Measurements from ENCODE around the gene GANAB.
"Not testable (repeated sequence)": the region's sequence is repeated elsewhere in the genome, so short reads cannot be mapped to it uniquely, and the experiment has no call there.

GANAB gene

DNA sequence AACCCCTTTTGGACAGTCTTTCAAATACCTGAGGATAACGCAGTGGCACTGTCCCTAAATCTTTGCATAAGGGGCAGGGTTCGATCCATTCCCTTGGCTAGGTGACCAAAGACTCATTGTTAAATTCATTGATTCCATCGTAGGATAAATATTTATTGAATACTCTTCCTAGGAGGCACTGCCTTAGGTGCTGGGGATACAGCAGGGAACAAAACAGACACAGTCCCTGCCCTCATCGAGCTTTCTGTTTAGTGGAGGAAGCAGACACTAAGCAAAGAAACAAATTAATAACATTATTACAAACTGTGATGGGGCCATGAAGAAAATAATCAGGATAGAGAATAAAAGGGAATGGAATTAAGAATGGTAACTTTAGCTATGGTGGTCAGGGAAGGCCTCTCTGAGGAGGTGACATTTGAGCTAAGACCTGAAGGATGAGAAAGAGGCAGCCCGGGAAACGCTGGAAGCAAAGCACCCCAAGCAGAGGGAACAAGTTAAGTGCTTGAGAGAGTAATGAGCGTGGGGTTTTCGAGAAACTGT is 25.3 kb downstream of the GANAB start:
- DNase-seq (ENCODE audit: low read depth) = no peak

DNA sequence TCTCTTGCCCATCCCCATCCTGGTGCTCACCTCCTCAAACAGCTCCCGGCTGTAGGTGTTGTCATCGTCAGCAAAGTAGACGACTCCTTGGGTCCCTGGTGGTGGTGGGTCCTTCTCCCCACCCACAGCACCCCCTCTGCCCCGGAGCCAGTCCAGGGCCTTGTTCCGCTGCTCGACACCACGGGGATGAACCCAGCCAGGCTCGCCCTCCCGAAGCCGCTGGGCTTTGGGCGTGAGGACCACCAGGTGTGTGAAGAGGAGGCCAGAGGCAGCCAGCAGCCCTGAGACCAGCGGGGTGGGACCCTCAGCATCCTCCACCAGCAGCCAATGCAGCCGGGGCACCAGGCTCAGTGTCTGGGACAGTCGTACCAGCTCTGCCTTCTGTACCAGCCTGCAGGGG is 29.5 kb downstream of the GANAB start:
- not testable (repeated sequence) for DNase-seq (ENCODE audit: low read depth)

DNA sequence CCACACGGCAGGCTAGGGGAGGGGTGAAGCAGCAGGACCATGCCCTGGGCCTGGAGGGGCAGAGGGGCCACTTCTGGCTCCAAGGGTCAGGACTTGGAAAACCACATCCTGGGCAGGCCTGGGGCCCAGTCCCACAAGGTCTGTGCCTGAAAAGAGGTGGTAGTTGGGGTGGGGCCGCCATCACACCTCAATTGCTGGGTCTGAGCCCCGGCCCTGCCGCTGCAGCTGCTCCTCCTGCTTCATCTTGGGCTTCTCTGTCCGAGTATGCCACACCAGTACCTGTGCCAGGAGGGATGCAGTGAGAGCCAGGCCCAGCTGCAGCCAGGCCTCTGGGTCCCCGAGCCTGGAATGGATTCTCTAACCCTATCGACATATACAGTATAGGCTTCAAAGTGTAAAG is 30.9 kb downstream of the GANAB start:
- no peak for DNase-seq (ENCODE audit: low read depth)

DNA sequence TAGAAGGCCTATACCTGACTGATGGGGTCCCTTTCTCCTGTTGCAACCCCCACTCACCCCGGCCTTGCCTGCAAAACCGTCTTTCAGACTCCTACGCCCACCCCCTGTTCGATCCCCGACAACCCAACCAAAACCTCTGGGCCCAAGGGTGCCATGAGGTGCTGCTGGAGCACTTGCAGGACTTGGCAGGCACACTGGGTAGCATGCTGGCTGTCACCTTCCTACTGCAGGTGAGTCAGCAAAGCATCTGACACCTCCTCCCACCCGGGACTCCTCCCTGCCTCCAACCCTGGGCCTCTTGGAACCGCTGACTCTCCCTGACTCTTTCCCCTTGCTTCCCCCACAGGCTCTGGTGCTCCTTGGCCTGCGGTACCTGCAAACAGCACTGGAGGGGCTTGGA is 32.1 kb downstream of the GANAB start:
- DNase-seq (ENCODE audit: low read depth) = no peak

DNA sequence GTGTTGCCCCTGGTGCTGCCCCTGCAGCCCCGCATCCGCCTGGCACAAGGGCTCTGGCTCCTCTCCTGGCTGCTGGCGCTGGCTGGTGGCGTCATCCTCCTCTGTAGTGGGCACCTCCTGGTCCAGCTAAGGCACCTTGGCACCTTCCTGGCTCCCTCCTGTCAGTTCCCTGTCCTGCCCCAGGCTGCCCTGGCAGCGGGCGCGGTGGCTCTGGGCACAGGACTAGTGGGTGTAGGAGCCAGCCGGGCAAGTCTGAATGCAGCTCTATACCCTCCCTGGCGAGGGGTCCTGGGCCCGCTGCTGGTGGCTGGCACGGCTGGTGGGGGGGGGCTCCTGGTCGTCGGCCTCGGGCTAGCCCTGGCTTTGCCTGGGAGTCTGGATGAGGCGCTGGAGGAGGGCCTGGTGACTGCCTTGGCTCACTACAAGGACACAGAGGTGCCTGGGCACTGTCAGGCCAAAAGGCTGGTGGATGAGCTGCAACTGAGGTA is 33.1 kb downstream of the GANAB start:
- no peak for DNase-seq (ENCODE audit: low read depth)

DNA sequence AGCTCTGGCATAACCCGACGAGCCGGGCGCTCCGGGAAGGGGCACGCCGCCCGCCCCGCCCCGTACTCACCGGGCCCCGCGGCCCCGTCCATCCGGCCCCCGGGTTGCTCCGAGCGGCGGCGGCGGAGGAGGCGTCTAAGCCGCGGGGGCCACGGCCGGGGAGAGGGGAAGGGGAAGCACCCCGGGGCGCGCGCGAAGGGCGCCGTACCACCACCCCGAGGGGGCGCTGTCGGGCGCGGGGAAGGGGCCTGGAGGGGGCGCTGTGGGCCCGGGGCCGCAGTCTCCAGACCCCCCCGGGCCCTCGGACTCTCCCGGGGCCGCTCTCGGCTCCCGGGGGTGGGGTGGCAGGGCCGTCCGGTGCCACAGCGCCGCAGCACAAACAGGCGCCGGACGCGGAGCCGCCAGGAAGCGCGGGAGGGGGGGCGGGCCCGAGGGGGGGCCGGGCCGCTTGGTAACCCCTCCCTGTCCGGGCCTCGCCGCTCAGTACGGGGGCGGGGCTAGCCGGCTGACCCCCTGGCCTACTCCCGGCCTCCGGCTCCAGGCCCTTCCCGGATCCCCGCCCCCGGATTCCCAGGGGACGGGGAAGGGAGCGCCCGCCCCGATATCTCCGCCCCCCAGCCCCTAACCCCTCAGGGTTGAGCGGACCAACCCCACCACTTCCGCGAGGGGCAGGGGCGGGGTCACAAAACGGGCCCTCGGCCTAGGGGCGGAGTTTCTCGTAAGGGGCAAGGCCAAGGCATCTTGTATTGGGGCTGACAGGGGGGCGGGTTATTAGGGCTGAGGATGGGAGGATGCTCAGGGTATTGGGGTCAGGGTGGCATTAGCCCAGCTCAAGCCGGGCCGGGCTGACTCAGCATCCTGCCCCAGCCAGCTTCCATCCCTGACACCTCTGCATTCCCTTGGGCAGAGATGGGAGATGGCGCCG is 33.8 kb downstream of the GANAB start, which contains the start of the genes EML3 and ROM1:
Gene EML3, minus strand, starts transcription at position 410 of the 925 bp plus-strand sequence. Its CDS starts 318 bp downstream, at position 92.
Gene ROM1, plus strand, starts transcription at position 892 of the 925 bp plus-strand sequence. Its CDS starts 25 bp downstream, at position 917.
- DNase-seq (ENCODE audit: low read depth) = peak; percentile 81

DNA sequence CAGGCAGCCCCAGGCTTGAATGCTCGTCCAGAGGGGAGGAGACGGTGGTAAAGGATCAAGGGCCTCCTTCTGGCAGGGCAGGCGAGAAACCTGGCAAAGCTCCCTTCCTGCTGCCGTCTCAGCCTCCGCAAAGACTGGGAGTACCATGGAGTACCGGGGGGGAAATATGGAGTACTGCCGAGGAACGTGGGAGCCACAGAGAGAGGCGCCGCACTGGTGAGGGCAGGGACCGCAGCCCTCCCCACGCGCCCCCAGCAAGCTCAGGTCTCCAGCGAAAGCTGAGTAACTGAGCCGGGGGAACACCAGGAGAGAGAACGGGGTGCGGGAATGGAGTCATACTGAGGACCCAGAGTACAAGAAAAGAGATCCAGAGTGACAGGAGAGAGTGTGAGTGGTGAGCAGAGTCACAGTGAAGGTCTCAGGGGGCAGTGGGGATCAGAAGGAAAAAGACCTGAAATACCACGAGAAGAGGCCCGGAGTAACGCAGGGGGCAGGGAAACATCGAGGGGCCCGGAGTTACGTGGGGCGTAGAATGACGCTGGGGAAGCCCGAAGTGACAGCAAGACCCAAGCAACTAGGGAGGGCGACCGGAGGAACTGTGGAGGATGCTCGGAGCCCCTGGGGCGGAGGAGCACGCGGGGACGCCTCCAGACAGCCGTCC is 34.6 kb downstream of the GANAB start:
- DNase-seq (ENCODE audit: low read depth) = no peak

DNA sequence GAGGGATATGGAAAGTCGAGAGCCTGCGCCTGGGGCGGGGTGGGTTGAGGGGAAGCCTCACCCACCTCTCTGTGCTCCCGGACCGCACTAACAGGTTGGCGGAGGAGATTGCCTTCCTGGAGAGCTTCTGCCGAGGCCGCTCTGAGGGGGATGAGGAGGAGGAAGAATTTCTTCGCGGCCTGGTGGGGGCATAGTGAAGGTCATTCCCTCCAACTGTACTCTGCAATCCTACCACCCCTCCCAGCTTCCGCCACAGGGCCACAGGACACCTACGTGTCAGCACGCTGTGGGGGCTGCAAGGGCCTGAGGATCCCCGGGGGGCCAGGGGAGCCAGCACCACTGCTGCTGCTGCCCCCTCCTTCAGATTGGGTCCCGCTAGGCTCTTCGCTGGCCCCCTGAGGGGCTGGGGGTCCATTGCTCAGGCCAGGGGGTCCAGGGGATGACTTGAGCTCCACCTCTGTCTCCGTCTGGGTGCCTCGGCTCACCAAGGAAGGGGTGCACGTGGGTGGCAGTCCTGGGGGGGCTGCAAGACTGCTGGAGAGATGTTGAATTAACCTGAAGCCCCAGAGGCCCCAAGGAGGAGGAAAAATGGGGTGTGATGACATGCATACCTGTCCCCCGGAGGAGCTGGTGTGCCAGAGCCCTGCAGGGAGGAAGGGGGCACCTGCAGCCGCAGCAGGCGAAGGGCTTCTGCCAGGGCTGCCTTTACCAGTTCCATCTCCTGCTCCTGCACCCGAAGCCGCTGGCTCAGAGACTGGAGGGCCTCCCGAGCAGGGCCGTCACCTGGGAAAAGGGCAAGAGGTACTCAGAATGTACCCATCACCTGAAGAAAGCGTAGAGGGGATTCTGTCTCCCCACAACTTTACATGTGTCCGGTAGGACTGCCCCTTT is 35.4 kb downstream of the GANAB start:
- no peak for DNase-seq (ENCODE audit: low read depth)

DNA sequence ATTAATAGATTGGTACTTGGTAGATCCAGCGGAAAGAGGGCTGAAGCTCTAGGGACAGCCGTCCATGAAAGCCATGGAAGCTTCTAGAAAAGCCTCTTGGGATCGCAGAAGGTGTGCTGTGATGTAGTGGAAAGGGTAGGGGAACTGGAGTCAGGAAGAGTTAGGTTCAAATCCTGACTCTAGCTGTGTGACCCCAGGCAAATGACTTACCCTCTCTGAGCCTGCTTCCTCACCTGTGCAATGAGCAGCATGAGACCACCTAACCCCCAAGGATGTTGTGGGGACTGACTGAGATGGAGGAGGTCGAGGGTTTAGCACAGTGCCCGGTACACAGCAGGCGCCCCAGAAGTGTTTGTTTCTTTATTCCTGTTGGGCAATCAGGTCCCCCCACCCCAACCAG is 36.0 kb downstream of the GANAB start:
- no peak for DNase-seq (ENCODE audit: low read depth)

DNA sequence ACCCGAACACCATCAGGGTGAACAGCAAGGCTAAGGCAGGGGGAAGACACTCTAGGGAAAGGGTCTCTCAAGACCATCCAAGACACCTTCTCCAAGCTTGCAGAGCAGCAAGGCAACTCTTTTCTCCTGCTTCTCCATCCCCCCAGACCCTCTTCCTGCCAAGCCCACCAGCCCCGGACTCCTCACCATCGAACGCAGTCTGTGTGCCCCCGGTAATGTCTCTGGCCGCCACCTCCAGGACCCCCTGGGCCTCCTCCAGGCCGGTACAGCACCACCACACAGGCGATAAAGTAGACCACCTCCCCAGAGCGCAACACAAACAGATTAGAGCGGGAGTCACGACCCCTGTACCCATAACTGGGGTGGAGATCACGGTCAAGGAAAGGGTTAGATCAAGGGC is 37.6 kb downstream of the GANAB start:
- DNase-seq (ENCODE audit: low read depth) = no peak

DNA sequence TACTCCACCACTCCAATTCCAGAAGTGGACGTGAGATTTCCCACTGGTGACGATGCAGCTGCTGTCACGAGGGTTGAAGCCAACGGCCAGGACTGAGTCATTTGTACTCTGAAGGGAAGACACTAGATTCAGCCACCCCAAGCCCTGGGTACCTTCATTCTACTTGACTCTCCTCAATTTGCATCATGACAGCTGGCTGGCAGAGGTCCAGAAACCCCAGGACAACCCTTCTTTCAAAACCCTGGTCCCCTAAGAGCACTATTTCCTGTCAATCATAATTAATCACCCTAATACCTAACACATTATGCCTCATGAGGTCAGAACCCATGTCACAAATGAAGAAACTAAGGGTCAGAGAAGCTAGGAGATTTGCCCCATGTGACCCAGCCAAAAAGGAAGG is 38.7 kb downstream of the GANAB start:
- no peak for DNase-seq (ENCODE audit: low read depth)

DNA sequence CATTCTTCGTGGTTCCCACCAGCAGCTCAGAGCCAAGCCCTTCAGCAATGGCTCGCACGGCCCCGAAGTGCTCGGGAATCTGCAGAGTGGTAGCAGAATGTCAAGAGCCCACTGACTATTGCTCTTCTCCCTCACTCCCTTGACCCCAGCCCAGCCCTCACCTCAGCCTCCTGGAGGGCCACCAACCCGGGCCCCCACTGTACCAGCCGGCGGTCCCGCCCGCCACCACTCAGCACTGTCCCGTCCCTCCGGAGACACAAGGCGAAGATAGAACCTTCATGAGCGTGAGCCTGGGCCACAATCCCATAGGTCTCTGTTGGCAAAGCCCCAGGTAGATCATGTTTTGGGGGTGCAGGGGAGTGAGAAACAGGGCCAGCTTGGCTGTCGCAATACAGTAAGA is 40.5 kb downstream of the GANAB start:
- DNase-seq (ENCODE audit: low read depth) = no peak

DNA sequence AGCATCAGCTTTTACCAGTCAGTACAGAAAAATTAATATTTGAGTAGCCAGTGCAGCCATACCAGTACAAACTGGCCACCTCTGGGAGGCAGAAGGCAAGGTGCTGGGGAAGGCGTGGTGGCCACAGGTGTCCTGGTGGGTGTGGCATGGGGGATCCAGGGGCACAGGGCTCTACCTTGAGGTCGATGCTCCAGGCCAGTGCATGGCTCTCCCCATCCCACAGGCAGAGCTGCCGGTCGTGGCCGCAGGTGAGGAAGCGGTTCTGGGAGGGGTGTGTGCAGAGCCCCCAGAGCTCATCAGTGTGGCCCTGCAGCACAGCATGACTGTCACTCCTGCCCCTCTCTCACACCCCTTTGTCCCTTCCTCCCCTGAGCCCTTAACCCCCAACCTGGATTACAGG is 40.9 kb downstream of the GANAB start:
- no peak for DNase-seq (ENCODE audit: low read depth)

DNA sequence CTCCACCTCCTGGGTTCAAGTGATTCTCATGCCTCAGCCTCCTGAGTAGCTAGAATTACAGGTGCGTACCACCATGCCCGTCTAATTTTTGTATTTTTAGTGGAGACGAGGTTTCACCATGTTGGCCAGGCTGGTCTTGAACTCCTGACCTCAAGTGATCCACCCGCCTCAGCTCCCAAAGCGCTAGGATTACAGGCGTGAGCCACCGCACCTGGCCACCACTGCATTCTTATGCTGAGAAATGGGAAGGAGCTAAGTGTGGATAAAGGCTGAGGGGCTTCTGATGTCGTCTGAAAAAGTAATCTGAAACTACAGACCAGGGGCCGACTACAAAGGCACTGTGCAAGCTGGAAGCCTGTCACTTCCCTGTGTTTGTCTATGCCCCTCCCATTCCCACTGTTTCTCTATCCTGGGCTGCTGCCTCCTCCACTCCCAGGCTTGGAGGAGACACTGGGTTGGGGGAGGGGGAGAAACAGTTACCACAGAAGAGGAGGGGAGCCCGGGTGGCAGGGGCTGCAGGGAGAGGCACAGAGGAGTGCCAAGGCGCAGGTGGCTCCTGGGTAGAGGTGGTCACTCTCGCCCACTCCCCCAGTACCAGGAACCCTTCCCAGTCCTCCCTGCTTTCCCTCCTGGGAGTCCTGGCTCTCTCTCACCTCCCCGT is 41.8 kb downstream of the GANAB start:
- no peak for DNase-seq (ENCODE audit: low read depth)

DNA sequence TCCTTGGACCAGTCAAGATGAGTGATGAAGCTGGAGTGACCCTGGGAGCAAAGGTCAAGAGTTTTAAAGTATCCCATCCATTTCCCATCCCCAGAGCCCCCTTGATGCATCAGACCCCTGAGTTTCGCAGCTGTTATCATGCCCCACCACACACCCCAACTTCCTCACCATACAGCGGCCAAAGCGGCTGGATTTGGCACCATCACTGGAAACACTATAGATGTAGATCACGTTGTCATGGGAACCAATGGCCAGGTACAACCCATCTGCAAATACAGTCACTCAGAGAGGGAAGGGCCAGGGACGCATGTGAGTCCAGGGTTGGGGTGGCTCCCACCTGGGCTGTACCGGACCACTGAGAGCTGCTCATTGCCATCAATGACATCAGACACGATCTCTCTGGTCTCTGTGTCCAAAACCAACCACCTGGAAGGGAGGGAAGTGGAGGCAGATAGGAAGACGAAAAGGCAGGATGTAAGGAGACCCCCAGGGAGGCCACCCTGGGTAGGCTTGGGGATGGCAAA is 42.6 kb downstream of the GANAB start:
- DNase-seq (ENCODE audit: low read depth) = no peak

DNA sequence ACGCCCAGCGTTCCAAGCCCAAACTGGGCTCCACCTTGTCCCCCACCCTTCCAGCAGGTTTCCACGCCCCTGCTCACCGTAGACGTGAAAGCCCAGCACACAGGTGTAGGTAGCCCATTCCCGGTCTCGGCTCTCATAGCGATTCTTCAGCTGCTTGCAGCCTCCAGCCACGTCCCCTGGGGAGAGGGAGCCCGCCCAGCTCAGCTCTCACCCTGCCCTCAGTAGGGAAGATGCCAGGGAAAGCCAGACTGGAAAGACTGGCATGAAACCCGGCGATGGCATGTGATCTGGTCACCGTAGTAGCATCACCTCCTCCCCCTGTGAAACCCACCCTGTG is 43.4 kb downstream of the GANAB start:
- no peak for DNase-seq (ENCODE audit: low read depth)

DNA sequence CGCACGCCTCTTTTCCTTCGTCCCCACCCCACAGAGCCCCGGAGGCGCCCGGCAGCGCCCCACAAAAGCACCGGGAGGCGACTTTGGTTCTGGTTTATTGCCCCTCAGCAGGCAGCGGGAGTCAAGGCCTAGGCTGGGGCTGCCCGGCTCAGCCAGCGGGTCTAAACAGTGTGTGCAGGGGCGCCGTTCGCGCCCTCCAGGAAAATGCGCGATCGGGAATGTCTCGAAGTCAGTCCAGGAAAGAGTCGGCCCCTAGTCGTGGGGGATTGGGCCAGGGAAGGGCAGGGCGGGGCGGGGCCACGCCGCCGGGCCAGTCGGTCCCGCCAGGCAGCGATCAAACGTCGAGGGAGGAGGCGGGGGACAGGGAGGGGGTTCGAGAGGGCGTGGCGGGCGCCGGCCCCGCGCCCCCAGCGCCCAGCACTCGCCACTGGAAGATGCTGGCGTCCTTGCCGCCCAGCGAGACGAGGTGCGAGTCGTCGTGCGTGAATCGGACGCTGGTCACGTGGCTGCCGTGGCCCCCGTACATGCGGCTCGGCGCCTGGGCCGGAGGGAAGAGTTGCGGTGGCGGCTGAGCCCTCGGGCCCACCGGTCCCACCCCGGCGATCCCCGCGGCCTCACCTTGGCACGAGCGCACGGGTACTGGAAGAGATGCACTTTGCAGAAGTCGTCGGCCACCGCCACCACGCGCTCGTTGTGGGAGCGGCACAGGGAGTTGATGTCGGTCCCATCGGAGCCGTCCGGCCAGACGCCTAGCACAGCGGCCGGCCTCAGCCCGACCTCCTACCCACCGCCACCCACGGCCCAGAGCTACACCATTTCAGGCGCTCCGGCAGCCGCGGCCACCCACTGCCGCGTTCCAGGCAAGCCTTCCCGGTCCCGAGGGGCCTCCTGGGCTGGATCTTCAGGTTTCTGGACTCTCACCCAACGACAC is 44.0 kb downstream of the GANAB start:
- DNase-seq (ENCODE audit: low read depth) = no peak

DNA sequence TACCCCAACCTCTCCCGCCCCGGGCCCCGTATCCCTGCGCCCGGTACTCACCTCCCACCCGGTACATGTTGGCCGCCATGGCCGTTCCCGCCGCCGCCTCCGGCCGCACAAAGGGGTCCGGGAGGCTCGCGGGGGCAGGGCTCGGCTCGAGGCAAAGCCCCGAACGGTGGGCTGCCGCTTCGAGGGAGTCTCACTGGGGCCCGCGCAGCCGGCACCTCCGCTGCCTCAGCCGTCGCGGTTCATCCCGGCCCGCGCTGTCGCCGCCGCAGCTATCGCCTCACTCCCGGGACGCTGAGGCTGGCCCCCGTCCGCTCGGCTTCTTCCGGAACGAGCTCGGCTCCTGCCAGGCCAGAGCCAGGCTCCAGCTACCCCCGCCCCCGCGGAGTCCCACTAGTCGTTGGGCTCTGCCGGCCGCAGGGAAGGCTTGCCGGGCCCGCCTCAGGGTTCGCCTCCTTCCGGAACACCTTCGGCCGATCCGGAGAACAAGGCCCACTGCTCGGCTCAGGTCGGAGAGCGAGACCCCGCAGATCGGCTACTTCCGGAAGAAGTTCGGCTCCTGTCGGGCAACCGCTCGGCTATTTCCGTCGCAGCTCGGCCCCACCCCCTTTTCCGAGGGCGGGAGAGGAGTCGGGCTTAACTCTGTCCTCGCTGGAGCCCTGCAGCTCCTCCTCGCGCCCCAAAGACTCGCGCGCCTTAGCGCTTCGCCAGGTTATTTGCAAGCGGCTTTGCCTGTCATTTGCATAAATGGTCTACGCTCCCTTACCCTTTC is 44.9 kb downstream of the GANAB start, which contains the start of gene MTA2:
Gene MTA2, minus strand, starts transcription at position 494 of the 769 bp plus-strand sequence. Its CDS starts 415 bp downstream, at position 79.
- DNase-seq (ENCODE audit: low read depth) = peak; percentile 99

DNA sequence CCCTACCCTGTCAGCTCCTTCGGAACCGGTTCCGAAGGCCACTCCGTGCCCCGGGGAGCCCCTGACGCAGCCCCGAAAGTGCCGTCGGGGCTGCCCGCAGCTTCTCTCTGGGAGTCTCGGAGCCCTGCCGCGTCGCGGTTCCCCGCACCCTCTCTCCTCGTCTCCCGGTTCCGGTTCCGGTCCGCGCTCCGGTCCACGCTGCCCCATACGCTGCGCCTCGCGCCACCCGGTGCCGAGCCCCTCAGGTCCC is 45.4 kb downstream of the GANAB start:
- no peak for DNase-seq (ENCODE audit: low read depth)

All from stimulated activated CD8-positive, alpha-beta memory T cell treated with anti-CD3 and anti-CD28 coated beads, Interleukin-12 subunit alpha, Interleukin-12 subunit beta, amount 100 ng/mL, for 4 hours (primary cell).